Stimulated activated CD4-positive, alpha-beta T cell treated with anti-CD3 and anti-CD28 coated beads, Interleukin-12 subunit alpha, Interleukin-12 subunit beta, amount 100 ng/mL, for 4 hours (primary cell): Measurements from ENCODE around the gene PDHX.
"Not testable (repeated sequence)": the region's sequence is repeated elsewhere in the genome, so short reads cannot be mapped to it uniquely, and the experiment has no call there.

Experiments used
- DNase-seq: peaks from one replicate; pipeline ENCODE4 v3.0.0-alpha.2; 2020

The PDHX gene

DNA sequence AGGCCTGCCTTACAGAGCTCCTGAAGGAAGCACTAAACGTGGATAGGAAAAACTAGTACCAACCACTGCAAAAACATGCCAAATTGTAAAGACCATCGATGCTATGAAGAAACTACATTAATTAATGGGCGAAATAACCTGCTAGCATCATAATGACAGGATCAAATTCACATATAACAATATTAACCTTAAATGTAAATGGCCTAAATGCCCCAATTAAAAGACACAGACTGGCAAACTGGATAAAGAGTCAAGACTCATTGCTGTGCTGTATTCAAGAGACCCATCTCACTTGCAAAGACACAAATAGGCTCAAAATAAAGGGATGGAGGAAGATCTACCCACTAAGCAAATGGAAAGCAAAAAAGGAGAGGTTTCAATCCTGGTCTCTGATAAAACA, 107.5 kb downstream of the PDHX start:
- not testable (repeated sequence) for DNase-seq

DNA sequence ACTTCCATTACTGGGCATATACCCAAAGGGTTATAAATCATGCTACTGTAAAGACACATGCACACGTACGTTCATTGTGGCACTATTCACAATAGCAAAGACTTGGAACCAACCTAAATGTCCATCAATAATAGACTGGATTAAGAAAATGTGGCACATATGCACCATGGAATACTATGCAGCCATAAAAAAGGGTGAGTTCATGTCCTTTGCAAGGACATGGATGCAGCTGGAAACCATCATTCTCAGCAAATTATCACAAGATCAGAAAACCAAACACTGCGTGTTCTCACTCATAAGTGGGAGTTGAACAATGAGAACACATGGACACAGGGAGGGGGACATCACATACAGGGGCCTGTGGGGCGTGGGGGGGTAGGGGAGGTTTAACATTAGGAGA, 111.6 kb downstream of the PDHX start:
- DNase-seq, result not testable (repeated sequence)

DNA sequence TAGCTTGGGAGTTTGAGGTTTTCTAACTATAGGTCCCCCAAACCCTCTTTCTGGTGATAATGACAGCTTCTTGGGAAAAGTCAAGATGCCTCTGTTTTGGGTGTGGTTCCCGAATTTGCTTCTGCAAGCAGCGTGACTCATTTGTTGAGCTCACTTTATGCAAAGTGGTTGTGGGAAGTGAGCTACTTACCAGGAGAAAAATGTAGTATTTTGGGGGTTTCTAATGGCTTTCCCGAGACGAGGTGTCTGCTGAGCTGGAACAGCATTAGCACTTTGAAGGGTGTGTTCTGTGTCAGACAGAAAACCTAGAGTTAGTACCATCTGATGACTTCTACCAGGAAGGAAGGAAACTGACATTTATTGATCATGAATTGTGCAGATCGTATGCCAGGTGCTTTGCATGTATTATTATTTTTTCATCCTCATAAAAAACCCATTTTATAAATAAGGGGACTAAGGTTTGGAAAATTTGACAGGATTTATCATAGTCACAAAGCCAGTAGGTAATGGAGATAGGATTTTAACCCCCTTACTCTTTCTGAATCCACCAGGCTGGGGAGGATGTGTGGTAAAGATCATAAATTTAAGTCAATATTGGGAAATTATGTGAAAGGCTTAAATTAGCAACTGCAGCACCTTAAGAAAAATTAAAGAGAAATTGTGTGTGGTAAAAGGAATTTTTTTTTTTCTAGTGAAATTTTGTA, 113.7 kb downstream of the PDHX start:
- no peak for DNase-seq

DNA sequence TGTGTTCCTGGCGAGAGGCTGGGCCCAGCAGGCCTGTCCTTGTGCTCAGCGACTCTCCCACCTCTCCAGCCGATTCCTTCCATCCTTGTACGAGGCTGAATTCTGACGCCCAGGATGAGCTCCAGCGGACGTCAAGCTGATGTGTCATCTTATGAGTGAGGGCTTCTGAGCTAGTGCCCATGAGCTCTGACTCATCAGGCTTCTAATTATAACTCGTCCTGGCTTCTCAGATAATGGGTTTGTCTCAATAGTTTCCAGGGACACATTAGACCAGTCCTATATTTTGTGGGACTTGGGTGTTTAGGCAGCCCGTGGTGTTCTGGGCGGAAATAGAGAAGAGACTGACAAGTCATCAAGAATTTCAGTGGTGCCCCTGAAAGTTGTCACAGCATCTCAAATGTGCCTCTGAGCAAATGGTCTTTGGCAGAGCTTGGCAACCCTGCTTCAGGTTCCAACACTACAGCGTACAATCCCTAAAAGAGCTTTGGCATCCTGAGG, 114.3 kb downstream of the PDHX start:
- no peak for DNase-seq

DNA sequence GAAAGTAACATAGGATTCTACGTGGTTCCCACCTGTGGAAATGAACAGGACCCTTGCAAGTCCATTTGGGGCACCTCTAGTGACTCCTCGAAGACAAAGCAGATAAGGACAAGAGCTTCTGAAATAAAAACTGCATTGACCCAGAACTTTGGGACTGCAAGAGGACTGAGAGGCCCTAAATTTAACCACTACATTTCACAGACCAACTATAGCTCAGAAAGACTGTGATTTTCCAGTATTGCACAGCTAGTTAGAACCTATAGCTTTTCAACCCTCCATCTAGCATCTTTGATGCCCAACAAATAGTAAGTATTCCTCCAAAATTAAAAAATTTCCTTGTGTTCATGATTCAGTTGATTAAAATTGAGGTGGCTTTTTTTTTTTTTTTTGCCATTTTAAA, 114.9 kb downstream of the PDHX start:
- no peak for DNase-seq

DNA sequence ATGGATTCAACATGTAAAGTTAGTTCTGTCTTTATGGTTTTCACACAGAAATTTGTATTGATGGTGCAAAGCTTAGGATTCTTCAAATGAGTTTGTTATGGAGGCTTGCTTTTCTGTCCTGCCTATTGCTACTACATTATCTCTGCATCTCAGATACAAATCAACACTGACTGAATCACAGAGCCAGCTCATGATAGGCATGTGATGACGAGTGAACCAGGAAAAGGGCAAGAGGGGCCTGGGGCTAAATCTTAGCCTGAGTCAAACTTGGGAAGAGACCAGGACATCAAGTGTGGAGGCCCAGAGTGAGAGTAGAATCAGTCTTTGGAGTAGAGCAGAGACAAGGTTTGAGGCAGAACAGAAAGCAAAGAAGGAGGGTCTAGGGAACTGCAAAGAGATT, 115.4 kb downstream of the PDHX start:
- no peak for DNase-seq

DNA sequence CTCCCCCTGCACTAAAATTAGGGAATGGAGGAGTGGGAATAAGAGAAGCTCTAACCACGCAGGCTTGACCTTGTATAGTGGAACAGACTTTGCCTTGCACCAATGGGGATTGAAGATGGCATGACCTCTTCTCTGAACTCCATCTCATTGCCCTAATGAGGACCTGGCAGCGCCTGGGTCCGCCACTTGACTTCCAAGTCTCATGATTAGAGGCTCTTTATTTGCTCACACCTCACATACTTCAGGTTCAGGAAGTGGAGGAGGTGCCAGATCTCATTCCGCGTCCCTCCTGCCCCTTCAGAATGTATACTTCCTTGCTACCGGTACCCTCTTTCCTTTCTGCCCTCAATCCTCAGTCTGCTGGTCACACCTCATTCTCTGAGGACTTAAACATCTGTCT, 116.6 kb downstream of the PDHX start:
- DNase-seq, result no peak

DNA sequence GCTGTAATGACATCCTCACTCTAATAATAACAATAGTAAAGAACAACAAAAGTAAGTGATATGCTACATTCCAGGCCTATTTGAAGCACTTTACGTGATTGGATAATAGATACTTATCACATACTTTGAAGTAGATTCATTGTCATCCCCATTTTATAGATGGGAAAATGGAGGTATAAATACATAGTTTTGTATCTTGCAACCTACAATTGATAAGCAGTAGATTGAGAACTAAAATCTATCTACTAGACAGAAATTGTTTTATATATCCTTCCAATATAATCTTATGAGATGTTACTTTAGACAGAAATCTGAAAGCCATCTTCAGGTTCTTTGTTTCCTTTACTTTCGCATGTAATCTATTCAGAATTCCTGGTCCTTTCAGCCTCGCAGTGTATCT, 118.0 kb downstream of the PDHX start:
- no peak for DNase-seq

DNA sequence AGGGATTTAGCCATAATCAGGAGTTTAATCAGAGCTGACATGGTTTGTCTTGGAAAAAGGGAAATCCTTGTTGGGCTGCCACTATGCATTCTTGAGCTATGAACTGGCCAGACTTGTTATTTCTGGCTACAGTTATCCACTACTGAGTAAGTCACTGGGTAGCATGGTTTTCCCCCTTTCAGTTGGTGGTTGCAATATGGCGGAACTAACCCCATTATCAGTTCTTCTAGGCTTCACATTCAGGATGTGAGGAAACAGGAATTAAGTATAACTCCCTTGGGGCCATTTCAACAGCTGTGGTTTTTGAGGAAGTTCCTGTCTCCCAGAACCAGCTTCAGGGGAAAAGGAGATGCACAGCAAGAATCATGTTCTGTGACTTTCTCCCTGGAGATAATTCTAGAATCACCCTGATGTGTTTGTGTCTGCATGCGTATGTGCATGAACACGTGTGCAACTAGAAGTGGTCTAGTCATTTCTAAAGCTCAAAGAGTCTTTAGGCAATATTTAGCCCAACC, 119.5 kb downstream of the PDHX start:
- DNase-seq, result no peak

DNA sequence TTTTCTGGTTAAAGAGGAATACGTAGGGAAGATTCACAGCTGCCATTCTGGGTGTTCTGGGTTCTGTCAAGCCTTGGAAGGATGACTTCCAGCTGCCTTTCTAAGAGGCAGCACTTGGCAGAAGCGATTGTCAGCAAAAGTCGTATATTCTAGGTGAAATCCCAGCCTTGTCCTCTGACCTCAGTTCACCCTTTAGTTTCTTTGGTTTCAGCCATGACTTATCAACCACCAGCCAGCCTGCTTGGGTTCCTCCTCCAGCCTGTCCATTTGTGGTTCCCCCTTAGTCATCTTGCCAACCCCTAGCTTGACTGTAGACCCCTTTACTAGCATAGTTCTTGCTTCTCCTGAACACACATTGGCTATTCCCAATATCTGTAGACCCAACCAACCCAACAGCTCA, 120.2 kb downstream of the PDHX start:
- DNase-seq, result no peak

DNA sequence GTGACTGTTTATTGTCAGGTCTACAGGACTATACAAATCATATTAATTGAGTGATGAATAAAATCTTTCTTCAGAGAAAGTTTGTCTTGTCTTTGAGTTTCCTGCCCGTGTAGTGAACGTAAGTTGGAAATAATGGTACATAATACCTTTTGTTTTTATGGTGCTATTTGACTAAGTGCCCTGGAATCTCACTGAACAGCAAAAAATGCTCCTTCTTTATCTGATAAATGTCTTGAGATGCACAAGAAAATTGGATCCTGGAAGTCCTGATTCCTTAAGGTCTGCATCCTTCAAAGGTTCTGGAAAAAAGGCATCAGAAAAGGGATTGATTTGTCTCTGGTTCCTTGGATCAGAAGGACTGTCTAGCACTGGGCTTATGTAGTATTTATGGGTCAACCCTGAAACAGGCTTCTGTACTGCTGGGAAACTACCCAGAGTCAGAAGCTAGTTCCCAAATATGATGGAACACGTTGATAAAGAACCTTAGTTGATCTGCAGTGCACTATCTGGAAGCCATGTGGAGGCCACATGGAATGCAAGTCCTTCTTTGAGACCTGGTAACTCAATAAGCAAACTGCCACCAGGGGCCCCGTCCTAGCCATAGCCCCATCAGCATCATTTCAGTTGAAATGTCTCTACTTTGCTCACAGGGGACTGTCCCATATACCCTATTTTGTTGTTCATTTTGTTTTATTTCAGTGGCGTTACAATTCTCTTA, 122.0 kb downstream of the PDHX start:
- no peak for DNase-seq

DNA sequence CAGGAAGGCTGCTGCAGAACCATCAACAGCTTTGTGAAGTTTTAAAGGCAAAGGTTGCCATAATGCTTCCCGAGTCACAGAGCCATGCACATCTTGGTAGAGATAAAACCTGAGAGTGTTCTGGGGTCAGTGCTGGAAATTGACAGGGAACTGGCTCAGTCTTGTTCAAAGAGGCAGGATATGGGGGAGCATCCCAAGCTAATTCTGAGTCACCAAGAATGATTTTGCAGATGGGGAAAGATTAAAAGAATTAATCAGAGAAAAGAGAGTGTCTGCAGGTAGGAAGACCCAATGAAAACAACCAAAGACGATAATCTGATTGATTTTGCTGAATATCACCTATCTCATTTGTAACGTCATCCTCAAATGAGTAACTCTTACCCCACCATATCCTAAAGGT, 122.7 kb downstream of the PDHX start:
- DNase-seq, result no peak

DNA sequence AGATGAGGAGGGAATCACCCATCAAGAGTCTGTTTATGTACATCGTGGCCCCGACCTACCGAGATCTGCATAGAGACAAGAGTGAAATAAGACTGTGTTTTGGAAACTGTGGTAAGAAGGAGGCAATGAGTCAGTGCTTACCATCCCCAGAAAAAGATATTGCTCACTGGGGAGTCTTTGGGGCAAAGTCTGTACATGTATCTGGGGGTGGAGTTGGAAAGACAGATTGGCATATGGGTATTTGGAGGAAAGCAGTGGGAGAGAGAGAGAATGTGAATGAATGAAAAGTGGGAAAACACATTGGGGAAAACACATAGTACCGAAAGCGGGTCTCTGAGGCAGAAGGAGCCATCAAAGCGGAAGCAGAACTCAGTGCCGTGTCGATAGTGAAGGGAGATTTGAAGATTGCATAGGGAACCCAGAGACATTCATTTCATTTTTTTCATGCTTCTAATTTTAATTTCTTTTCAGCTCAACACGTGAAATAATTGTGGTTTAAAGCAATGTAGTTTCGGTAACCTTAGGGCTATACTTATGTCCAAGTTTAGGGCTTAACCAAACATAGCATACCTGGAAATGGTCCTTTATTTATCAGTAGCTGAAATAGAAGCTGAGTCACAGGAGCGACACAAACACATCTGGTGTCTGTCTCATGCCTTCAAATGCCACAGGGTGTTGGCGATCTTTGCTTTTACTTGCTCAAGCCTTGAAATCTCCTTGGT, 124.0 kb downstream of the PDHX start:
- peak; percentile 37 for DNase-seq

DNA sequence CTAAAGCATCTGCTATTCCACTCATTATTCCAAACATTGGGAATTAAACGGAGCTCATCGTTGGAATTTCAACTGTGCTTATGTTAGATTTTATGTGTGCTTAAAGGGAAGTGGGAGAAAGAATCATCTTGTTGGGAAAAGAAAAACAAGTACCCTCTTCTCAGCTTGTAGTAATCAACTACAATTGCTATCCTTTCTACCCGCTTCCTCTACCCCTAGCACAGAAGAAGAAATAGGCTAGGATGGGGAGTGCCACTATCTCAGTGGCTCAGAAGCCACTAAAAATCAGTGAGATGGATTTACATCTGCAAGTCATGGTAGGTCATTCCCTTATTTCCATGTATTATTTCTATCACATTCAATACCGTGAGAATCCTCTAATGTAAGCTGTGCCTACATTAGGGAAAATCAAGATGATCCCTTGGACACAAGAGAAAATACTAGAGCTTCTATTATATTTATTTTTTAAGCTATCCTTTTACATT, 124.7 kb downstream of the PDHX start:
- no peak for DNase-seq

DNA sequence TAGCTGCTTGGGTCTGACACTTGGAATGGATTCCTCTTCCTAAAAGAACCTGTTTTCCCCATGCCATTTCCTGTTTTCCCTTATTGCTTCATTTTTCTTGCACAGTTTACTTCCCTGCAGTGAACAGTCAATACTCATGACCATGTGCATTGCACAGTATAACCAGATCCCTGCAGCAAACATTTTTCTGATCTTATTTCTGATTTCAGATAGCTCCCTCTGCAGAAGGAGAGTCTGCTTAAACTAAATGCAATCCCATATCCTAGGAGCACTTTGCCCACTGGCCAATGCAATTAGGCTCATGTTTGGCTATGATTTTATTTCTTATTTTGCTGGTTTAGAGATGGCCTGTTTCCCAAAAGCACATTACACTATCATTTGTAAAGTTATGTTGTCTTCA, 125.8 kb downstream of the PDHX start:
- DNase-seq, result no peak

DNA sequence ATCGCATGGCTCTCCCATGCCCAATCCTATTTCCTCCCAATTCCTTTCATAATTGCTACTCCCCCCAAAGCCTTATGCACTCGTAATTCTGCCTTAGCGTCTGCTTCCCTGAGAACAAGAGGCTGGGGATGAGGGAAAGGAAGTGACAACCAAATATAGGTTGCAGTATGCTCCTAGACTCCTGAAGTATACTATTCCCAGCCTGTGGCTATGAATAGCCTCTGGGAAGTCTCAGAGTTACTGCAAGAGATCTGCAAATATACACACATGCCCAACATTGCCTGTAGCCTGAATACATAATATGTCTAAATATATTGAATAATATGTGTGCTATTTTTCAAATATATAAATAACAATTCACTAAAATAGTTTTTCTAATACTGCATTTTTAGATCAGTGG, 126.5 kb downstream of the PDHX start:
- no peak for DNase-seq

DNA sequence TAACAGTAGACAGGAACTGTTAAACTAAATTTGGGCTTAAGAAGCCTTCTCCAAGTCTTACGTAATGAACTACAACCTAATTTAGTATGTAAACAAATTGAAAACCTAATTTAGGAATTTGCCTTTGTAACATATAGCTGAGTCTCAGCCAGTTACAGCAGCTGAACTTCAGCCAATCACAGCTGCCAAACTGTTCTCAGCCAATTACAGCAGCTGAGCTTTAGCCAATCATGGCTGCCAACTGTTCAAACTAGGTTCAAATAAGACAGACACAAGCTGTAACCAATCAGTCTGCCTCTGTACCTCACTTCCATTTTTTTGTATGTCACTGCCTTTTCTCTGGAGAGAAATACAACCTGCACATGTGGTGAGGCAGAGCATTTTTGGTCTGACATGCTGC, 127.5 kb downstream of the PDHX start:
- no peak for DNase-seq

DNA sequence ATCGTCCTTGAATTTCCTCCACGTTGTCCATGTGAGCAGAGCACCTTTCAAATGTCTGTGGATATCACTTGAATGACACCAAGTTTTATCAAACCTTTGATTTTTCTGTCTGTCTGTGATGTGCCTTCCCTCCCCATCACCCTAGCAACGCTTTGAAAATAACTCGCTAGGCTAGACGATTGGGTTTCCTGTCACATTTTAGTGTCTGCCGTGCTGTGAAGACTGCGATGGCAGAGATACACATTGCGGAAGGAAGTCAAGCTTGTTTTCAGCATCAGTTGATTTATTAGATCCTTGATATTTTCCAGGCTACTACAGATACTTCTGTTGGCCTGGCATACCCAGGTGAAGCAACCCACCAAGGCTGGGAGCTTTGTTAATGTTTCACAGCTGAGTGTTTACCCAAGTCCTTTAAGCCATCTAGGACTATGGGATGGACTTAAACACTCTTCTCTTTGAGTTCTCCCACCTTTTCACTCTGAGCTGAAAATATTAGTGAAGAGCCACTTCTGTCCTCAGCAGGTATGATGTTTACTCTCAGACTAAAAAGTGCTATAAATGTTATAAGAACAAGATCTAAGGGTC, 128.9 kb downstream of the PDHX start:
- no peak for DNase-seq
